NCI-H2227 treated with DMSO at 0.1 percent for 48 hours (cell line): ENCODE data around the gene IFNL3.
"Not testable (repeated sequence)": the region's sequence is repeated elsewhere in the genome, so short reads cannot be mapped to it uniquely, and the experiment has no call there.

Experiments
- DNase-seq: peaks from one replicate; lab custom pipeline; 2025; lab: John Stamatoyannopoulos, UW

Gene IFNL3

GRCh38 chr19:39244410-39245100, at the start of gene IFNL3:
IFNL3 (minus strand) TSS chr19:39245006; CDS start chr19:39244967, 39 bp downstream.
- not testable (repeated sequence) for DNase-seq

- DNase-seq = no peak
Observed at GRCh38 chr19:39293394-39293793, 48.6 kb upstream of the IFNL3 start.

GRCh38 chr19:39284032-39284431, 39.2 kb upstream of the IFNL3 start:
- DNase-seq = no peak

DNA sequence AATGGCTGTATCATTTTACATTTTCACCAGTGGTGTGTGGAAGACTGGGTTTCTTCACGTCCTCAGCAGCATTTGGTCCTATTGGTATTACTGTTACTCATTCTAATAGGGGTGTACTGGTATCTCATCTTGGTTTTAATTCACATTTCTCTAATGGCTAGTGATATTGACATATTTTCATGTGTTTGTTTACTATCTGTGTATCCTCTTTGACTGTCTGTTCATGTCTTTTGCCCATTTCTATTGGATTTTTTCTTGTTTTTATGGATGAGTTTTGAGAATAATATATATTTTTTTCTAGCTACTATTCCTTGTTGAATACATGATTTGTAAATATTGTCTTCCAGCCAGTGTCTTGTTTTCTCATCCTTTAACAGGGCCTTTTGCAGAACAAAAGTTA, 37.2 kb upstream of the IFNL3 start:
- DNase-seq = no peak

DNA sequence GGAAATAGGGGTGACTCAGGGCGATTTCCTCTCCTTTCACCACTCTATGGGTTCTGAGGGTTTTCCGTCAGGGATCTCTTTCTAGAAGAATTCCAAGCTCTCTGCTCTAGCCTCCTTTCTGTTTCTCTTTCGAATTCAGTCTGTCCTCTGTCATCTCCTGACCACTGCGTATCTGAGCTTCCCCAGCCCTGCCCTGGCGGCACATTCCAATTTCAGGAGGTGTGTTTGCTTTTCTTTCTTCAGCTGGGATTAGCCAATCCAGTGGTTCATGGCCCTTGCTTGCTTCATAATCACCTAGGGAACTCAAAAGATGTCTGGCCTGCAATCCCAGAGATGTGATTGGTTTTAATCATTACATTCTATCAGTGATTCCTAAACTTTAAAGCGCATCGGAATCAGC, 32.8 kb upstream of the IFNL3 start:
- DNase-seq = no peak

DNA sequence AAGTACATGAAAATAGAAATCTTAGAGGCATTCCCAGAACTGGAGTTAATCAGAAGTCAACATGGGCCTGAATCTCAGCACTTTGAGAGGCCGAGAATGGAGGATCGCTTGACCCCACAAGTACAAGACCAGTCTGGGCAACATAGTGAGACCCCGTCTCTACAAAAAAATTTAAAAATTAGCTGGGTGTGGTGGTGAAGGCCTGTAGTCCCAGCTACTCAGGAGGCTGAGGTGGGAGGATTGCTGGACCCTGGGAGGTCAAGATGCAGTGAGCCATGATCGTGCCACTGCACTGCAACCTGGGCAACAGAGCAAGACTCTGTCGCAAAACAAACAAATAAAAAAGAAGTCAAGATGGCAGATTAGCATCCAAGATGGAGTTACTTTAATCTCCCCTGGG, 31.9 kb upstream of the IFNL3 start:
- DNase-seq = no peak

GRCh38 chr19:39275578-39275977, 30.8 kb upstream of the IFNL3 start:
- no peak for DNase-seq

DNA sequence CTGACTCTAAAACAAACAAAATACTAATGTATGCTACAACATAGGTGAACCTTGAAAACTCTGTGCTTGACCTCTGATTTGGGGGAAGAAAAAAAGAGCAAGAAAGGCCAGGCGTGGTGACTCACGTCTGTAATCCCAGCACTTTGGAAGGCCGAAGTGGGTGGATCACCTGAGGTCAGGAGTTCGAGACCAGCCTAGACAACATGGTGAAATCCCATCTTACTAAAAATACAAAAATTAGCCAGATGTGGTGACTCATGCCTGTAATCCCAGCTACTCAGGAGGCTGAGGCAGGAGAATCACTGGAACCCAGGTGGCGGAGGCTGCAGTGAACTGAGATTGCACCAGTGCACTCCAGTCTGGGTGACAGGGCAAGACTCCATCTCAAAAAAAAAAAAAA, 29.1 kb upstream of the IFNL3 start:
- DNase-seq = not testable (repeated sequence)

DNA sequence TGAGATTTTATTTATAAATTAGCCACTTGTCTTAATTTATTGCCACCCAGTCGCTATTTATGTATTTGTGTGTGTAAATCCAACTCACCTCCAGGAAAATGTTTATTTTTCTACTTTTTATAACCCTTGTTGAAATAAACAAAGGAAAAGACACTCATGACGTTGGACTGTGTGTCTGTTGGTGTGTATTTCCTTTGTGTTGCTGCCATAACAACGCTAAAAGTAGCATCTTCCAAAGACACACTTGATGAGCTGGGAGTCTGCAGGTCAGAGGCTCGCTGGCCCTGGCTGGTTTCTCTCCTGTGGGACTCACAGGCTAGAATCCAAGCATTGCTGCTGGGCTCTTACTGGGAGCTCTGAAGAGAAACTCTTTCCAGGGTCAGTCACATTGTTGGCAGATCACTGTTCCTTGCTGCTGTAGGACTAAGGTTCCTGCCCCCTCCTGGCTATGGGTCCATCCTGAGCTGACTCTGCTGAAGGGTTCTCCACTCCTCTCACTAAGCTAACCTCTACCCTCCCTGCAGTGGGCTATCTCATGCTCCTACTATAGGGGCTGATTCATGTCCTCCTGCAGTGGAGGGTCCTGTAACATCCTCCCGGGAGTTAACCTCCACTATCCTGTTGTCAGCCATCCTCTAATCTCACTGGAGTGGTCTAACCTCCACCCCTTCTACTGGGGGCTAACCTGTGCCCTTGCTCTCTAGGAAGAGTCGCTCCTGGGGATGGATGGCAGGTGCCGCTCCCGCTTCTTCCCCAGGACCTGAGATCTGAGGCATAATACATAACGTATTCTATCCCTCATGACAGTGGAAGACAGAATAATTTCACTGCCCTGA, 25.4 kb upstream of the IFNL3 start:
- peak; percentile 62 for DNase-seq

DNA sequence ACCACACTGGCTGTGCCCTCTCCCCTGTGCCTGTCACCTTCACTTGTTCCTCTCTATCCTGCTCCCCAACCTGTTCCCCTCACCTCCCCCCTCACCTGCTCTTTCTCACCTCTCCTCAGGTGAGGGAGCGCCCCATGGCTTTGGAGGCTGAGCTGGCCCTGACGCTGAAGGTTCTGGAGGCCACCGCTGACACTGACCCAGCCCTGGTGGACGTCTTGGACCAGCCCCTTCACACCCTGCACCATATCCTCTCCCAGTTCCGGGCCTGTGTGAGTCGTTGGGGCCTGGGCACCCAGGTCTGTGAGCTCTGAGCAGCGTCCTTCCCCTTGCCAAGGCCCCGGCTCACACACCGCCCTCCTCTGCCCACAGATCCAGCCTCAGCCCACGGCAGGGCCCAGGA, 24.6 kb upstream of the IFNL3 start:
- DNase-seq = not testable (repeated sequence)

GRCh38 chr19:39268531-39269223, 23.9 kb upstream of the IFNL3 start:
- DNase-seq = not testable (repeated sequence)

GRCh38 chr19:39268085-39268484, 23.3 kb upstream of the IFNL3 start, which contains the start of gene IFNL2:
IFNL2 (plus strand) TSS chr19:39268396; CDS start chr19:39268569, 173 bp downstream.
- DNase-seq = not testable (repeated sequence)

GRCh38 chr19:39265321-39265916, 20.6 kb upstream of the IFNL3 start:
- DNase-seq = no peak

- no peak for DNase-seq
Observed at GRCh38 chr19:39264306-39265290, 19.8 kb upstream of the IFNL3 start.

GRCh38 chr19:39263912-39264305, 19.1 kb upstream of the IFNL3 start:
- no peak for DNase-seq

DNA sequence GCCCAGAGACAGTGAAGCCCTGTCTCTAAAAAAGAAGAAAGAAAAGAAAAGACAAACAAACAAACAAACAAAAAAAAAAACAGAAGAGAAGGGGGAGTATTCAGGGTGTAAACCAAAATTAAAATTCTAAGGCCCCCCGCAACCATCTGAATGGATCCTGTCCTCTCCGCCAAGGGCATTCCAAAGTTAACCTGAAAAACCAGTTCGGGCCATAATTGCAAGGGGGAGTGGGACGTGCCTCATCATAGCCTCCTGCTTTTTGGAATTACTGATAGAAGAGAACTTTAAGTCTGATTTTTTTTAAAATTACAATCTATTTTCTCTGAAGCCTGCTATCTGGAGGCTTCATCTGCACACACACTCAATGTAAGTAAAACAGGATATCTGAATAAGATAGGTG, 17.7 kb upstream of the IFNL3 start:
- no peak for DNase-seq

- no peak for DNase-seq
Observed at GRCh38 chr19:39261704-39262103, 16.9 kb upstream of the IFNL3 start.

DNA sequence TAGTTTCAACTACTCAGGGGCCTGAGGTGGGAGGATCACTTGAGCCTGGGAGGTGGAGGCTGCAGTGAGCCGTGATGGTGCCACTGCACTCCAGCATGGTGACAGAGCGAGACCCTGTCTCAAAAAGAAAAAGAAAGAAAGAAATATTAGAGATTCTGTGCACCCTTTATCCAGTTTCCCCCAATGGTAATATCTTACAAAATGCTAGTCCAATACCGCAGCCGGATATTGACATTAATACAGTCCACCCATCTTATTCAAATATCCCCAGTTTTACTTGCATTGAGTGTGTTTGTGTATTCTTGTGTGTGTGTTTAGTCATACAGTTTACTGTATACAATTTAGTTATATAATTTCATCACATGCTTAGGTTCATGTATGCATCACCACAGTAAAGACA, 12.4 kb upstream of the IFNL3 start:
- no peak for DNase-seq

DNA sequence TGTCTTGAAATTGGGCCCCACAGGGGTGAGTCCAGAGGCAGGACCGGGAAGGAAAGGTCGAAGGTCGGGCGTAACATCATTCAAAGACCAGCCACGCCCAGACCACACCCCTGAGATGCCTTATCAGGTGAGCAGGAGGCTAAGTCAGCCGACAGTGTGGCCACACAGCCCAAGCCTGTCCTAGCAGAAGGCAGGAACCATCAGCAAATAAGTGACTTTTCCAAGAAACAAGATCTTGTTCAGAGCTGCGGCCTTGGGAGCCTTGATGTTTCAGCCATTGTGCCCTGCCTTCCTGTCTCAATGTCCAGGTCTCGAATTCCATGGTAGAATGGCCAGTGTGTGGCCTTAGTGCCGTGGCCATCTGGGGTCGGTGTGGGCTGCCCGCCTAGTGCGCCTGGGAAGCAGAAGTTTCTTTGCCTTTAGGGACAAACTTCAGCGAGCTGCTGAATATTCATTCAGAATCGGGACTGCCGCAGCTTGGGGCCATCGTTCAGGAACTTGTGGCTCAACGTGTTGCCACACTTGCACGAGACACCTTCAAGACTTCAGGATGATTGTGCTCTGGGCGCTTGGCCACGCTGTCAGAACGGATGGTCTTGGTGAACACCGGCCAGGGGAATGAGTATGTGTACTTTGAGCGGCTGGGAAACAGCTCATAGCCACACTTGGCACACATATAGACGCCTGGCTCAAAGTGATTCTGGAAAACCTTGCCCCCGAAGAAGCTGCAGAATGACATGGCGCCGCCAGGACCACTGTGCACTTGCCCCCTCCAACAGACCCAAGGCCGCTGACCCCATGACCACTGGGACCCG, 9.9 kb upstream of the IFNL3 start:
- no peak for DNase-seq
